GM12873 (cell line): ENCODE results near the gene HOXB6.

Experiments
- CTCF ChIP-seq: IDR thresholded peaks from 2 replicates; pipeline ENCODE4 v1.5.1; 2012; ENCODE audit warnings: low read depth, mild to moderate bottlenecking, moderate library complexity, low read length, control low read depth; ENCODE audit not compliant: insufficient read depth; ENCODE audit errors: missing control alignments

Gene HOXB6

GRCh38 chr17:48623583-48623982, 18.8 kb upstream of the HOXB6 start:
- TF ChIP-seq CTCF, result no peak

GRCh38 chr17:48622857-48623256, 18.1 kb upstream of the HOXB6 start:
- no peak for TF ChIP-seq CTCF

- no peak for TF ChIP-seq CTCF
These were observed 16.9 kb upstream of the HOXB6 start for GRCh38 chr17:48621410-48622392.

GRCh38 chr17:48620461-48621139, 15.8 kb upstream of the HOXB6 start:
- TF ChIP-seq CTCF, result no peak

- TF ChIP-seq CTCF, result no peak
These were observed 15.2 kb upstream of the HOXB6 start for GRCh38 chr17:48619826-48620449.

GRCh38 chr17:48618256-48618896, 13.6 kb upstream of the HOXB6 start:
- peak; percentile 90 for TF ChIP-seq CTCF
